ENCODE measurements around the gene SCFD2.
A peak's percentile ranks its signal among the peaks of the same experiment; 100 is the strongest.

SCFD2 gene

GRCh38 chr4:52883707-52884669 lies 481.9 kb downstream of the SCFD2 start:
- no peak for DNase-seq (ENCODE audit: low read depth in 2 of 2)

- DNase-seq (ENCODE audit: low read depth in 2 of 2), result no peak
These were observed 482.7 kb downstream of the SCFD2 start for GRCh38 chr4:52883183-52883621.

- no peak for DNase-seq (ENCODE audit: low read depth in 2 of 2)
These were observed 484.9 kb downstream of the SCFD2 start for GRCh38 chr4:52880994-52881393.

GRCh38 chr4:52879471-52879870 lies 486.4 kb downstream of the SCFD2 start:
- DNase-seq (ENCODE audit: low read depth in 2 of 2), result no peak

GRCh38 chr4:52877694-52878093 lies 488.2 kb downstream of the SCFD2 start:
- no peak for DNase-seq (ENCODE audit: low read depth in 2 of 2)

GRCh38 chr4:52877036-52877435 lies 488.8 kb downstream of the SCFD2 start:
- no peak for DNase-seq (ENCODE audit: low read depth in 2 of 2)

GRCh38 chr4:52876069-52876468 lies 489.8 kb downstream of the SCFD2 start:
- no peak for DNase-seq (ENCODE audit: low read depth in 2 of 2)

- no peak for DNase-seq (ENCODE audit: low read depth in 2 of 2)
These were observed 490.9 kb downstream of the SCFD2 start for GRCh38 chr4:52874948-52875347.

GRCh38 chr4:52873861-52874343 lies 492.0 kb downstream of the SCFD2 start:
- DNase-seq (ENCODE audit: low read depth in 2 of 2), result no peak

- DNase-seq (ENCODE audit: low read depth in 2 of 2), result no peak
These were observed 492.7 kb downstream of the SCFD2 start for GRCh38 chr4:52873191-52873590.

GRCh38 chr4:52870225-52870624 lies 495.6 kb downstream of the SCFD2 start:
- DNase-seq (ENCODE audit: low read depth in 2 of 2), result no peak

GRCh38 chr4:52869656-52870055 lies 496.2 kb downstream of the SCFD2 start:
- DNase-seq (ENCODE audit: low read depth in 2 of 2), result no peak

- DNase-seq (ENCODE audit: low read depth in 2 of 2), result no peak
These were observed 496.7 kb downstream of the SCFD2 start for GRCh38 chr4:52869196-52869595.

GRCh38 chr4:52868133-52868532 lies 497.7 kb downstream of the SCFD2 start:
- DNase-seq (ENCODE audit: low read depth in 2 of 2), result no peak

GRCh38 chr4:52867163-52867562 lies 498.7 kb downstream of the SCFD2 start:
- DNase-seq (ENCODE audit: low read depth in 2 of 2), result no peak

- no peak for DNase-seq (ENCODE audit: low read depth in 2 of 2)
These were observed 499.1 kb downstream of the SCFD2 start for GRCh38 chr4:52866734-52867133.

GRCh38 chr4:52865300-52865699 lies 500.6 kb downstream of the SCFD2 start:
- no peak for DNase-seq (ENCODE audit: low read depth in 2 of 2)

GRCh38 chr4:52864793-52865192 lies 501.1 kb downstream of the SCFD2 start:
- DNase-seq (ENCODE audit: low read depth in 2 of 2), result no peak

GRCh38 chr4:52863324-52863723 lies 502.5 kb downstream of the SCFD2 start:
- no peak for DNase-seq (ENCODE audit: low read depth in 2 of 2)

GRCh38 chr4:52862639-52863161 lies 503.2 kb downstream of the SCFD2 start:
- DNase-seq (ENCODE audit: low read depth in 2 of 2), result no peak

- peak; percentile 72 to 77 for DNase-seq (ENCODE audit: low read depth in 2 of 2)
These were observed 503.8 kb downstream of the SCFD2 start, which contains the start of gene RASL11B for GRCh38 chr4:52861879-52862616. TSS of gene RASL11B (plus strand) at chr4:52862317. CDS start at chr4:52862508, 191 bp downstream.

- DNase-seq (ENCODE audit: low read depth in 2 of 2), result no peak
These were observed 504.6 kb downstream of the SCFD2 start for GRCh38 chr4:52861171-52861823.

Measured in stimulated activated CD4-positive, alpha-beta T cell treated with anti-CD3 and anti-CD28 coated beads, Interleukin-12 subunit alpha, Interleukin-12 subunit beta, amount 100 ng/mL, for 24 hours (primary cell).